ENCODE data around the gene ERC1.

ERC1 gene

DNA sequence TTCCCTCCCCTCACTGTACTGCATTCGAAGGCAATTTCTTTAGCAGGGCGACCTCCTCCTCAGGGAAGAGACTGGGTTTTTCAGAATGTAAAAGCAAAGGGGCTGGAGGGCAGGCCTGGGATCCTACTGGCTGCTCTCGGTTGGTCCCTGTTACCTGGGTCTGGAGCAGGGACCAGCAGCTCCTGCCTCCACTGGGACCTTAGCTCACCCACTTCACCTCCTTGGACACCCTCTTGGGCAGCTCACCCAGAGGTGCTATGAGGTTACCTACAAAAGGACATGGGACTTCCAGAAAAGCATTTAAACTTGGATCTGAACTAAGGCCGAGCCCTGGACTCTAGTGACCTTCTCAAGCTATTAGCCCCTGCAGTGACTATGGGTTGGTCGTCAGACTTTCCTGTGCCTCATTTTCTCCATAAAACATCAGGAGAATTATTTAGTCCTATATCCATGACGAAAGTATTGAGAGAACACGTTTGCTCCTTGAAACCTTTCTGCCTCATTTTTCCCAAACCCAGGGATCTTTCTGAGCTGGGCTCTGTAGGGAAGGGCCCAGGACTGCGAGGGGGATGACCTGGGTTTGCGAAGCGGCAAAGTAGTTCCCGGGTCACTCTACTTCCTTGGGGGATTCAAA, 538.3 kb downstream of the ERC1 start:
- no peak for FAIRE-seq

DNA sequence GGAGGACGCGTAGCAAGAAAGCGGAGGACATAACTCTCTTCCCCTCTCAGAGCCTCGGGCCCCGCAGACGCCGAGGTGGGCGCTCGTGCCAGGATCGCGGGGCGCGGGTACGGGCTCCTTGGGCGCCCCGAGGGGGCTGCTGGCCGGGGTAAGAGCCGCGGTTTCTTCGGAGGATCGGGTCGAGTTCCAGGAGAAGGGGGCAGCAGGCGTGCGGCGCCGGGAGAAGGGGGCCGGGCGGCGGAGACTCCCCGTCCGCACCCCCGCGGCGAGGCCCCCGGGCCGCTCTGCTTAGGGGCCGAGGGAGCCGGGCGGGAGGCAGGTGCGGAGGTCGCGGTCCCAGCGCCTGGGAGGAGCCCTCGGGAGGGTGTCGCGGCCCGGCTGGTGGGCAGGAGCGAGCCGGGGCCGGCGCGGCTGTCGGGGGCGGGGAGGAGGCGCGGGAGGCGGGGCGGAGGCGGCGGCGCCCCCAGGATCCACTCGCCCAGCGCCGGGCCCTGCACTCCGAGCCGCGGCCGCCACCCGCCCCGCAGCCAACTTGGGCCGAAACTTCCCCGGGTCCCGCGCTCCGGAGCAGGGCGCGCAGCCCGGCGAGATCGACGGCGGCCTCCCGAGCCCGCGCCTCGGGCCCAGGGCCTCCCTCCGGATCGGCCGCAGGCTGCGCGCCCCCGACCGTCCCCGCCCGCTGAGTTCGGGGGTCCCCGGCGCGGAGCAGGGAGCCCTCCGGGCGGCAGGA, 539.0 kb downstream of the ERC1 start:
- no peak for FAIRE-seq

DNA sequence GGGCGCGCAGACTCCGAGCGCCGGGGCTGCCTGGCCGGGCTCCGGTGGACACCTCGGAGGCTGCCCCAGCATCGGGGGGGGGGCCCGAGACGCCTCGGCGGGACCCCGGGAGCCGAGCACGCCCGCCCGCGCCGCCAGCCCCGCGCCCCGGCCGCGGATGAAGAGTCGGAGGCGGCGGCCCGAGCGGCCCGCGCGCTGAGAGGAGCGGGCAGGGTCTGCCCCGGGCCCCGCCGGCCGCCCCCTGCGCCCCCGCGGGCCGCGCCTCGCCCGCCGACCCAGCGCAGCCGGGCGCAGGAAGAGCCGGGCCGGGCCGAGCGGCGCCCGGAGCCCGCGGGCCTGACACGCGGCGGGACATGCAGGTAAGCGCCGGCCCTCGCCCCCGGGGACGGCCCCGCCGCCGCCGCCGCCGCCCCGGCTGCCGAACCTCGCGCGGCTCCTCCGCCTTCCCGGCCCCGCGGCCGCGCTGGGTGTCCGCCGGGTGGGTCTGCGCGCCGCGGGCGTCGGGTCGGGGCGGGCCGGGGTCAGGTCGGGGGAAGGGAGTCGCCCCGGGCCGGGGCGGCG, 539.6 kb downstream of the ERC1 start:
- FAIRE-seq, result no peak

DNA sequence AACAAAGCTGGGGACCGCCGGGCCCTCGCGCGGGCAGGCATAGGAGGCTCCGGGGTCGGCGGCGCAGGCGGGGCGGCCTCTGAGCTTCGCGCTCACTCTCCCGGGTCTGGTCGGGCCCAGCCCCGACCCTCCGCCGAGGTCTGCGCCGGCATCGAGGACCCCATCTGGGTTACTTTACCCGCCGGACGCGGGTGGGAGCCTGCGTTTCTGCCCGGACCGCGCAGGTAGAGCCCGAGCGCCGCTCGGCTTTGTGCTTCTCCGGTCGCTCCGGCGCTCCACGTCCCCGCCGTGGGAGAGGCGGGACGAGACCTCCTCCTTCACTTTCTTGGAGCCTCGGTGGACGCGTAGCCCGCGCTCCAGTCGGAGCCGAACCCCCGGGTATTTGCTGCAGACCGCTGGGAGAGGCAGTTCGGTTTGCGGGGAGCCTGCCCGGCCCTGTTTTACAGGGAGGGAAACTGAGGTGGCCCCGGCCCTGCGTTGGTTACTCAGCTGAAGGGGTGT, 540.2 kb downstream of the ERC1 start:
- no peak for FAIRE-seq

DNA sequence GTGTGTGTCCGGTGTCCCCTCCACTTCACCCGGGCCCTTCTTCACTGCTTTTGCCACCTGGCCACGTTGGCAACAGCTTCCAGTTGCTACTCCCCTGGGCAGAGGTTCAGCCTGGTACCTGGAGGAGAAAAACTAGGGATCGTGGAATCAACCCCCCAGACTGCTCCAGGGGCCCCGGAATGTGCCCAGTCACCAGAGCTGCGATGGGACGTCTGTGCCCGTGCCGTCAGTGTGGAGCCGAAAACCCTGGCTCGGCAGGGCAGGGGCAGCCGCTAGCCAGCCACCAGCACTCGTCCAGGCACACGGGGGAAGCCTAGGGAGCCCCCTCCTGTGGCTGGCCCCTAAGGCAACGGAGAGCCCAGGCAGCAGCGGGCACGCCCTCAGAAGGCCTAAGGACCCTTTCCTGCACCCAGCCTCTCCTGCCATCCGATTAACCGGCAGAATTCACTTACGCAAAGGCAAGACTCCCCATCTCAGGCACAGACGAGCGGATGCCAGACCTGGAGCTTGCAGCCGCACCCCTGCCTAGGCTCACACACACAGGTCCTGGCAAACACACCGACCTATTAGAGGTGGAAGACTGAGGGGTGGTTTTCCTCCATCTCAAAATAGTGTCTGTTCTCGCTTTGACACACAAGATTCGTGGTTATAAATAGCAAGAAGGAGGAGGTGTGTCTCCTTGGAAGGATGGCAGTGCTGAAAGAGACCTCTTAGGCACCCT, 540.8 kb downstream of the ERC1 start:
- no peak for FAIRE-seq

DNA sequence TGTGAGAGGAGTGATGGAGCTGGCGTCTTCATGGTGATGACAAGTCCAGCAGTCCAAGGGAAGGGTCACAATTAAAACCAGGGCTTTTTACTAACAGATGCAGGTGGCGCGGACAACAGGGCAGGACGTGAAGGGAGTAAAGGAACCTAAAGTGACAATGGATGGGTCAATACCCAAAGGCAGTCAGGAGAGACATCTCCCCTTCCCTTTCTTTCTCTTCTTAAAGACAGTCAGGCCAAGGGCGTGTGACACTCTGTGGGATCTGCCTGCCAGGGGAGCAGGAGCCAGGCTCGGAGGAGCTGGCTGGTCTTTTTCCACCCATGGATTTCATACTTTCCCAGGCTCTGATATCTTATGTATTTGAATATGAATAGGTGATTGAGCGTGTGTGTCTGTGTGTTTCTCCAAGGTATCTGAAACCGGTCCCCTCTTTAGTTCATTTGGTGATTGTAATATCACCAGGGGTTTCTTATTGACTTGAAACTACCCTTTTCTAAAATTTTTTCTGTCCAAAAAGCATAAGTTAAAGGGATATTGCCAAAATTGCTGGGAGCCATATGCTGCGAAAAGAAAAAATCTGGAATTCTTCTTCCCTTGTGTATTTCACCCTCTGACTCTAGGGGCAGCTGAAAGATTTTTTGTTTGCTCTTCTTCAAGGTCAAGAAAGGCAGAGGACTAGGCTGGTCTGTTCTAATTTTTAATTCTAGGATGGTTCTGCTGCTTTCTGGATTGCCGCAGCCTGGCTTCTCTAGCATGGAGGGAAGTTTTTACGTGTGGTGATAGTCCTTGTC, 541.5 kb downstream of the ERC1 start:
- FAIRE-seq, result no peak

DNA sequence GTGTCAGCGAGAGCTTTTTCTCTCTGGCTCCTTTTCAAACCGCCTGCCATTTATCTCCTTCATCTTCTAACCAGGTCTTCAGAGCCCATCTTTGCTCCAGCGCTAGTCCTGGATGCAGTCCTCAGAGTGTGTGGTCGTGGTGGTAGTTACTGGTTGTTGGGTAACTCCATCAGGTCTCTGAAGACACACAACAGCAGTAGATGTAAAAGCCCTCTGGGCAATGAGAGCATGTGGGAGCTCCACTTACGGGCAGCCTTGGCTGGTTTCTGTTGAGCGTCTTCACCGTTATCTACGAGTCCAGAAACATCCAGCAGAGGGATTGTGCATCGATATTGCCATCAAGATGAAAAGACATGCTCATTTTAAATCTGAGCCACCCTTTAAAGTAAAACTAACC, 542.2 kb downstream of the ERC1 start:
- no peak for FAIRE-seq

DNA sequence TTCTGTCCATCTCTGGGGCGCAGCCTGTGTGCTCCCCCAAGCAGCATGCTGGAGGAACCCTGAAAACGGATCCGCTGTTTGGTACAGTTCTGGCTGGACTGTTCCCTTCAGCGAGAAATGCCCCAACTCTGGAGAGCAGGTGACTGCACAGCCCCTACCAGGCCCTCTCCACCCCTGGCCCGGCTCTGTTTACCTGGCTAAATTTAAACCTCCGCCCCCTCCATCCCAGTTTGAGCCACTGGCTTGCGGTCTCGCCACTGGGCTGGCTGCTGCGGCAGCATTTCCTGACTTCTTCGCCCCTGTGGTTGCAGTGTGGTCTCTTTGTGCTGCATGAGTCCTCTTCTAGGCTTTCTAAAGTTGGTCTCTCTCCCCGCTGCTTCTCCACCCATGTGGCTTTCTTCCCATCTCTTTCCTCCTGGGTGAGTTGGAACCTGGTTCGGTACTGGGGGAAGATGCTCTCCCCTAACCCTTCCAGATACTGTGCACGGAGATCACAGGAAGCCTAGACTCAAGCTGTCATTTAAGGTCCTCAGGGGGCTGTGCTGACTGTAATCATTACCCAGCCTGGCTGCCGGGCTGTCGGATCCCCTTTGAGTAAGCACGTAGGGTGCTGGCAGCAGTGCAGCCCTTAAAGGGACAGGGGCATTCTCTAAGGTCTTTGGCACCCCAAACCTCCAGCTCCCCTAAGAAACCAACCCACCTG, 542.7 kb downstream of the ERC1 start:
- FAIRE-seq, result no peak

DNA sequence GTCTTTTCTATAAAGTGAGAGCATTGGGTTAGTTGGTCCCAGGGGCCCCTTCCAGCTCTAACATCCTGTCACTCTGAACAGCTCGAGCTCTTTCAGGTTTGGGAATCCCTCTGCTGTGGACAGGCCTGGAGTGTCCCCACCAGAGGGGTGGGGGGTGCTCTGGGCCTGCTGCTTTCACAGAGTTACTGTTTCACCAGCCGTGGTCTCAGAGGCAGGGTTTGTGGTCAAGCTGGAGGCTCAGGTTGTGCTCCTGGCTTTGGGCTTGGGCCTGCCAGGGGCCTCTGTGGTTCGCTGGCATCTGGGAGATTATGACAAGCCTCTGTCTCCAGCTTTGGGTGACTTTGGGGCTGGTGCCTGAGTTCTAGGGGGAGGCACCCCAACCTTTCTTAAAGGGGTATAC, 543.7 kb downstream of the ERC1 start:
- FAIRE-seq, result no peak

DNA sequence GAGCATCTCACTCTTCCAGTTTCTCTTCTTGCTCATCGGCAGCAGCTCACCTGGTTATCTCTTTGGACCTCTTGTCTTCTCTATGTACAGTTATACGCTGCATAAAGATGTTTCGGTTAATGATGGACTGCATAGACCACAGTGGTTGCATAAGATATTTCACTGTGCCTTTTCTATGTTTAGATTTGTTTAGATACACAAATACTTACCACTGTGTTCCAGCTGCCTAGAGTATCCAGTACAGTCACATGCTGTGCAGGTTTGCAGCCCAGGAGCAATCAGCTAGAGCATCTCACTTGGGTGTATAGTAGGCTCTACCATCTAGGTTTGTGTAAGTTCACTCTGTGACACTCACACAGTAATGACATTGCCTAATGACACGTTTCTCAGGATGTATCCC, 545.8 kb downstream of the ERC1 start:
- no peak for FAIRE-seq

DNA sequence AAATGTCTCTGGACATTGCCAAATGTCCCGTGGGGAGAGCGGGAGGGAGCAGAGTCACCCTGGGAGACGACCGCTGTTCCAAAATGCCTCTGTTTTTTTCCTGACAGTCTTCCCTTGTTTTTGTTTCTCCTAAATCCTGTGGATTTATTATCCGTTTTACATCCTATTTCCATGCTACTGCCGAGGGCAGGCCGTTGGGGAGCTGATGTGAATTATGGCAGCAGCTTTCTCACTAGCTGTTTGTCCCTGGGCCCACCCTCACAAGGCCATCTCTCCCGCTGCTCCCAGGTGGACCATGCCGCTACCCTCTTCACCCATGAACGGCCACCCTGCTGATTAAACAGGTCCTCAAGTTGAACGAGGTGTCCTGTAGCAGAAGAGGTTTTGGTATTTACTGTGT, 548.1 kb downstream of the ERC1 start:
- FAIRE-seq, result no peak

DNA sequence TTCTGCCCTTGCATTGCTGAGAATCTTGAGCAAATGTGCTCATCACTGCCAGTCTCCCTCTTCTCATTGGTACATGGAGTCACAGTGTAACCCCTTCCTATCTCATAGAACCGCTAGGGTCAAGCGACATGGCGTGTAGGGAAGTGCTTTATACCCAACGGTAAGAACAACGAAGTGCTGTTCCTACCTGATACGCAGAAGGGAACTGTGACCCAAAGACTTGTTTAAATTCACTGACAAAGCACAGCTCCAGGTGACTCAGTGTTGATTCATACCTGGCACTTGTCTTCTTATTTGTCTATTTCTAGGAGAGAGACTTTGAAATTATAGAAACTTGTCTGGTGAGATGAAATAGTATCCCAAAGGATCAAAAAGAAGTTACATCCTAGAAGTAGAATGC, 549.7 kb downstream of the ERC1 start:
- no peak for FAIRE-seq

DNA sequence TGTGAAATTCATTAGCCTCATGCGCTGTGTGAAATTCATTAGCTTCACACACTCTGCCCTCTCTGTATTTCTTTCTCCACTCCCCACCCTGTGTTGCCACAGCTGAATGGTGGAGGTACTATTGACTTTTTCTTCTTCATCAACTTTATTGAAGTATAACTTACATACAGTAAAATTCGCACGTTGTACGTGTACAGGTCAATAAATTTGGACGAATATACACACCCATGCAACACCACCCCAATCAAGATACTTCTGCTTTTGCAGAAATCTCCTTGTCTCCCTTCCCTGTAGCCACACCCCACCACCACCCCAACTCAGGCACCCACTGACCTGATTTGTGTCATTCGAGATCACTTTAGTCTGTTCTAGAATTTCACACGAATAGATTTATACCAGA, 551.6 kb downstream of the ERC1 start:
- FAIRE-seq, result no peak

DNA sequence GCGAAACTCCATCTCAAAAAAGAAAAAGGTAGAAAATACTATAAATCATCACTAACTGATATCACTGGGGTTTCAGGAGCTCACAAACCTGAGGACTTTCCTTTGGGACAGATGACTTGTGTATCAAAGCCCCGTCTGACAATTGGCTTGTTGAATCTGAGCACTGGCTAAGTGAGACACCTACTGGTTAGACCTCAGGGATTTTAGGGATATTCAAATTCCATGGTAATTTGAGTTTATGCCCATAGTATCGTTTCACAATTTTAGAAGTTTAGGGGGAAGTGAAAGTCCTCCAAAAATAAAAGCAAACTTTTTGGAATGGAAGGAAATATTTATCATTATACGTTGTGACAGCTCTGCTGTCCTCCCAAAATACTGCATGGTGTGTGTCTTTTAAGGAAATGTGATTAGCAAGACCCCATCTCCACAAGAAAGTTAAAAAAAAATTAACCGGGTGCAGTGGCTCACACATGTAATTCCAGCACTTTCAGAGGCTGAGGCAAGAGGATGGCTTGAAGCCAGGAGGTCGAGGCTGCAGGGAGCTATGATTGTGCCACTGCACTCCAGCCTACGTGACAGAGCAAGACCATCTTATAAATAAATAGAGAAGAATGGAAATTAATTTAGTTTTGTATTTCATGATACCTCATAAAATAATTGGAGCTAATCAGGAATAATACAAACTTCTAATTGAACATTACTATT, 554.1 kb downstream of the ERC1 start:
- no peak for FAIRE-seq

Measured in islet of Langerhans (tissue), 1 donor.